Measurements from ENCODE around the gene PRRT1B.

PRRT1B gene

DNA sequence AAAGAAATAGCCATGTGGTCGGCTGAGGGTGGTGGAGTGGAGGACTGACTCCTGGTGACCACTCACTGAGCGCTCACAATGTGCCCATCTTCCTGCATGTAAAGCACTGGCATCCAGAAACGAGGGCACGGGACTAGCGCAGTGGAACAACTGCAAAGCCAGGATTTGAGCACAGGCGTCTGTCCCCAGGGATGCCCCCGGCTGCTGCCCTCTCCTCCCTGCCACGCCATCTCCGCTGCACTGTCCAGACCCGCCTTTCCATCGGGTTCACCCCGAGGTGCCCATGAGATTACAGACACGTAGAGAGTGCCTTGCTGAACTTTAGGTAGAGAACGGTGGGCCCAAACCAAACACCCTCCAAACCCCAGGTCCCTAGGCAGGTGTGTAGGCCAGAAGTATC, 44.7 kb downstream of the PRRT1B start:
- TF ChIP-seq FOXP2 (optimal IDR thresholded peaks at IDR 0.05; ENCODE audit: borderline replicate concordance, extremely low read depth, extremely low read length, insufficient read depth) (no peak), POLR2AphosphoS5 (IDR thresholded peaks at IDR 0.05; ENCODE audit: low read depth, low read length) (no peak), TAF1 (IDR thresholded peaks at IDR 0.05; ENCODE audit: borderline replicate concordance, insufficient read depth, low read length) (no peak)

DNA sequence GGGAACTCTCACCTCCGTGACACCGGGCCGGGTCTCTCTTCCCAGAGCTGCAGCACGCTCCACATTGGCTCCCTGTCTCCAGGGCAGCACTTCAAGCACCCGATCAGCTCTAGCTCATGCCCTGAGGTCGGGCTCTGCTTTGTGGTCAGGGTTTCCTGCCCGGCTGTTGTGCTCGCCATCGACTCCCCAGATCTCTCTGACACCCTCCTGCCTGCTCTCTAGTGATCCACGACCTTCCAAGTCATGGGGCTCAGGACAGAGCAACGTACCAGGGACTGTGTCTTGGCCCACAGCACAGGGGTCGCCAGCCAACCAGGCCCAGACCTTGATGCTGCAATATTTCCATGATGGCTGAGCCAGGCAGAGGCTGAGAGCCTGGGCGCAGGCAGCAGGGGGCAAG, 45.1 kb downstream of the PRRT1B start:
- no peak for TF ChIP-seq POLR2AphosphoS5 (IDR thresholded peaks at IDR 0.05; ENCODE audit: low read depth, low read length)
- TF ChIP-seq SIN3A (IDR thresholded peaks at IDR 0.05; ENCODE audit: borderline replicate concordance, insufficient read depth, low read length): no peak
- TF ChIP-seq REST (IDR thresholded peaks at IDR 0.05; ENCODE audit: insufficient read depth in 1 of 2, low read depth in 2 of 2, low read length in 2 of 2): no peak
- TF ChIP-seq FOXP2 (optimal IDR thresholded peaks at IDR 0.05; ENCODE audit: borderline replicate concordance, extremely low read depth, extremely low read length, insufficient read depth): no peak
- no peak for TF ChIP-seq TAF1 (IDR thresholded peaks at IDR 0.05; ENCODE audit: borderline replicate concordance, insufficient read depth, low read length)

- TF ChIP-seq REST (IDR thresholded peaks at IDR 0.05; ENCODE audit: insufficient read depth in 1 of 2, low read depth in 2 of 2, low read length in 2 of 2): no peak
Measured at GRCh38 chr9:131590907-131591844, 45.9 kb downstream of the PRRT1B start.

DNA sequence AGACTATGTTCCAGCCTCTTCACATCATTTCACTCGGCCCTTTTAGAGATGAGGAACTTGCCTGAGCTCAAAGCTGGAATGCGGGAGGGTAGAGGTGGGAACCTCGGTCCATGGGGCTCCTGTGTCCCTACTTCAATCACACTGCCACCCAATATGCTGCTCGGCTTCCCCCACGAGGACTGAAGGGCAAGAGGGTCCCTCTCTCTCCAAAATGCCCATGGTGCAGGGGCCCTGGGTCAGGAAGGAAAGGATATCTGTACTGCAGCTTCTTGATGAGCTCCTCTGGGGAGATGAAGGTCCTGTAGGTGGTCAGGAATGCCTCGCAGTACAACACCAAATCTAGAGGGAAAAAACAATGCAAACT, 46.5 kb downstream of the PRRT1B start:
- TF ChIP-seq SIN3A (IDR thresholded peaks at IDR 0.05; ENCODE audit: borderline replicate concordance, insufficient read depth, low read length): no peak
- no peak for TF ChIP-seq REST (IDR thresholded peaks at IDR 0.05; ENCODE audit: insufficient read depth in 1 of 2, low read depth in 2 of 2, low read length in 2 of 2)
- no peak for TF ChIP-seq TAF1 (IDR thresholded peaks at IDR 0.05; ENCODE audit: borderline replicate concordance, insufficient read depth, low read length)
- no peak for TF ChIP-seq POLR2AphosphoS5 (IDR thresholded peaks at IDR 0.05; ENCODE audit: low read depth, low read length)
- TF ChIP-seq FOXP2 (optimal IDR thresholded peaks at IDR 0.05; ENCODE audit: borderline replicate concordance, extremely low read depth, extremely low read length, insufficient read depth): no peak

DNA sequence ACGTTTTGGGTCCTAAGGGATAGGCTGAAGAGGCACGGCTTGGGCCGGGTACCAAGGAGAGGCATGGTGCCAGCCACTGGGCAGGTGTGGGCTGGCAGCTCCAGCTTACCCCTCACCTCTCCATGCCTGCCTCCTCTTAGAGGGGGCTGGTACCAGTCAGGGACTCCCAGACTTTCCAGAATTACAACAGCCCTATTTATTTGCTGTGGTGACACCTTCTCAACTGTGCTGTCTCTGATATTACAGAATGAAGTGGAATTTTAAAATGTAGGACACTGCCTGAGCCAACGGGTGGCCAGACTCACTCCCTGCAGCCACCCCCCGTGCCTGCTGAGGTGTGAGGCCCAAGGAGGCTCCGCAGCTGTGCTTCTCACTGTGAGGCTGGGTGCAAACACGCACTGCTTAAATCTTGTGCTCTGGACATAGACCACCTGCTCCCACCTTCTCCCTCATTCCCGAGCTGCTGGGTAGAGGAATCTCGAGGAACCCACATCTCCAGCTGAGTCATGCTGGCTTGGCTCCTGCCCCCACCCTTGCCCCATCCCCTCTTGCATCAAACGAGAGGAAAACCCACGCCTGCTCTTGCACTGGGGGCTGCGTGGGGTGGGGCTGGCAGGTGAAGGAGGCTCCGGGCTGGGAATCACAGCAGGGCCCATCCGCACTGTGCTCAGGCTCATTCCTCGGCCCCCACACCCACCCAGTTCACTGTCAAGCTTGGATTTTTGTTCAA, 47.9 kb downstream of the PRRT1B start:
- no peak for TF ChIP-seq FOXP2 (optimal IDR thresholded peaks at IDR 0.05; ENCODE audit: borderline replicate concordance, extremely low read depth, extremely low read length, insufficient read depth)
- no peak for TF ChIP-seq SIN3A (IDR thresholded peaks at IDR 0.05; ENCODE audit: borderline replicate concordance, insufficient read depth, low read length)
- TF ChIP-seq REST (IDR thresholded peaks at IDR 0.05; ENCODE audit: insufficient read depth in 1 of 2, low read depth in 2 of 2, low read length in 2 of 2): no peak
- no peak for TF ChIP-seq TAF1 (IDR thresholded peaks at IDR 0.05; ENCODE audit: borderline replicate concordance, insufficient read depth, low read length)
